ENCODE data around the gene JPT2. TPM values are rescaled to one million over a fixed set of nuclear protein-coding genes. Genes with fewer than 3 reads are reported as not detected.

Gene JPT2
- total RNA-seq, 1 donor from 2014 or later, result 26.9 TPM

GRCh38 chr16:1653023-1653422 lies 25.1 kb upstream of the JPT2 start:
- DNase-seq, result no peak

- no peak for DNase-seq
Measured at GRCh38 chr16:1654505-1655268, 23.4 kb upstream of the JPT2 start.

DNA sequence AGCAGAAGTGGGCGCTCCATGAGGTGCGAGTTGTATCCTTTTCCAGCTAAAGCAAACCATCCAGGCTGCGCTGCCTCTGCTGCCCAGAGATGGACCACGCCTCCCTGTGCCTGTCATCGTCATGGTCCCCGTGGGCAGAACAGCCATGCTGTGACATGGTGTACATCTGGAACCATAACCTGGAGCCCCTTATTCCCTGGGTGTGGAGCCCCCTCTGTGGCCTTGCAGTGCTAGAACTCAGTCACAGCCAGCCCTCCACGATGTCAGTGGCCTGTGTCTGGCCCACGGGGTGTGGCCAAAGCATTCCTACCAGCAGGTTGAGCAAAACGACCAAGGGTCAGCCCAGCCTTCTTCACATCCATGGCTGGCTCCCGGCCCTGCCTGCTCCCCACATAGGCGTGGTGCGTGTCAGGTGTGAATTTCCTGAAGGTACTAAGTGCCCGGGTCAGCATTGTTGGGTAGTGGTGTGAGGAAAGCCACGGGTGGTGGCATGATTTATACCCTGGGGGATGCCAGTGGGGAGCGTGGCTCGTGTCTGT lies 22.7 kb upstream of the JPT2 start:
- no peak for DNase-seq

DNA sequence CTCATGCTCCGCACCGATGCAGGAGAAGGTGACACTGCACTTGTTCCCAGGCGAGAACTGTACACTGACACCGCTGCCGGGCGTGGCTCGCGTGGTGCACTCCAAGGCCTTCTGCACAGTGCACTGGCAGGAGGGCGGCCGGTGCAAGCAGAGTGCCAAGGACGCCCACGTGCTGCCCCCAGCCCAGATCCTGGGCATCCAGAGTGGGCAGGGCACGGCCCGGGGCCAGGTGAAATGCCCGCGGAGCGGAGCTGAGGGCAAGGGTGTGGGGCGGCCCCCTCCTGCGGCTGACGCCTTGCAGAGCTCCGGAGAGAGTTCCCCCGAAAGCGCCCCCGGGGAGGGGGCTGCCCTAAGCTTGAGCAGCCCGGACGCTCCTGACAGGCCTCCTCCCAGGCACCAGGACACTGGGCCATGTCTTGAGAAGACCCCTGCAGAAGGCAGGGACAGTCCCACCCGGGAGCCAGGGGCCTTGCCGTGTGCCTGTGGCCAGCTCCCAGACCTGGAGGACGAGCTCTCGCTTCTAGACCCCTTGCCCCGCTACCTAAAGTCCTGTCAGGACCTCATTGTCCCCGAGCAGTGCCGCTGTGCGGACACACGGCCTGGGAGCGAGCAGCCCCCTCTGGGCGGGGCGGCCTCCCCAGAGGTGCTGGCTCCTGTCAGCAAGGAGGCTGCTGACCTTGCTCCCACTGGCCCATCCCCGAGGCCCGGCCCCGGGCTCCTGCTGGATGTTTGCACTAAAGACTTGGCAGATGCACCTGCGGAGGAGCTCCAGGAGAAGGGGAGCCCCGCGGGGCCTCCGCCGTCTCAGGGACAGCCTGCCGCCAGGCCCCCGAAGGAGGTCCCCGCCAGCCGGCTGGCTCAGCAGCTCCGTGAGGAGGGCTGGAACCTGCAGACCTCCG lies 21.9 kb upstream of the JPT2 start:
- no peak for DNase-seq

DNA sequence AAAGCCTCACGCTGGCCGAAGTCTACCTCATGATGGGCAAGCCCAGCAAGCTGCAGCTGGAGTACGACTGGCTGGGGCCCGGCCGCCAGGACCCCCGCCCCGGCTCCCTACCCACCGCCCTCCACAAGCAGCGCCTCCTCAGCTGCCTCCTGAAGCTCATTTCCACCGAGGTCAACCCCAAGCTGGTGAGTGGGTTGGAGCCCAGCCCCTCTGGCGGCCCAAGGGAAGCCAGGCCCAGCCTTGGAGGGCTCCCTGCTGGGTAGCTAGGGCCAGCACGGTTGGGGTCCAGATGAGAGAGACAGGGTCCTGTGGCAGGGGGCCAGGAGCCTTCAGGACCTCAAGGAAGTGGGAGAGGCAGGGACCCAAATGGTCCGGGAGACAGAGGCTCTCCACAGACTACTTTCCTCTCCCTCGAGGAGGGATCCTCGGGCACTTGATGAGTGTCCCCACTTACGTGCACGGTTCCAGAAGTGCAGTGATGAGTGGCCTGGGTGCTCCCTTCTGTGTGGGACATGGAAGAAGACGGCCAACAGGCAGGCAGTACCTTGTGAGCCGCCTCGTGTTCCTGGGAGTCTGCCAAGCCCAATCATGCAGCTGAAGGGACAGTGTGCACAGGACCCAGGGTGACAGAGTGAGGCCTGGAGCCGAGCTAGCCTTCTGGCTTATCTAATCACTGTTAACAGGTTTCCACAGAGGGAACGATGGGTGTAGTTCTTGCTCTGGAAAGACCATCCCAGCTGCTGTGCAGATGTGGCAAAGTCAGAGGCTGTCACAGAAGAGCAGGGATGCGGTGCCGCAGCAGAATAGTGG lies 21.1 kb upstream of the JPT2 start:
- no peak for DNase-seq

- DNase-seq, result no peak
Measured at GRCh38 chr16:1657841-1658240, 20.2 kb upstream of the JPT2 start.

GRCh38 chr16:1659031-1659430 lies 19.0 kb upstream of the JPT2 start:
- DNase-seq, result no peak

GRCh38 chr16:1661826-1662225 lies 16.3 kb upstream of the JPT2 start:
- no peak for DNase-seq

DNA sequence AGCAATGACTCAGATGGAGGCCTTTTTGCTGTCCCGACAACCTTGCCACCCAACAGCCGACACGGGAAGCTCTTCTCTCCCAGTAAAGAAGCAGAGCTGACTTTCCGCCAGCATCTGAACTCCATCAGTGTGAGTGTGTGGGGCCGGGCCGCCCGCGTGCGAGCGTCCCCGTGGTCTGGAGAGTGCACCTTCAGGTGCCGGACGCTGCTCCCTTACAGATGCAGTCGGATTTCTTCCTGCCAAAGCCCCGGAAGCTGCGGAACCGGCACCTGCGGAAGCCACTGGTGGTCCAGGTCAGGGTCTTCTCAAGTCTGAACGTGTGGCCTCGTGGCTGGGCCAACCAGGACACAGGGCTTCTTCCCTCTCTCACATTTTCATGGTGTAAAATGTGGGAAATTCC lies 15.5 kb upstream of the JPT2 start:
- no peak for DNase-seq

- no peak for DNase-seq
Measured at GRCh38 chr16:1665829-1666228, 12.2 kb upstream of the JPT2 start.

DNA sequence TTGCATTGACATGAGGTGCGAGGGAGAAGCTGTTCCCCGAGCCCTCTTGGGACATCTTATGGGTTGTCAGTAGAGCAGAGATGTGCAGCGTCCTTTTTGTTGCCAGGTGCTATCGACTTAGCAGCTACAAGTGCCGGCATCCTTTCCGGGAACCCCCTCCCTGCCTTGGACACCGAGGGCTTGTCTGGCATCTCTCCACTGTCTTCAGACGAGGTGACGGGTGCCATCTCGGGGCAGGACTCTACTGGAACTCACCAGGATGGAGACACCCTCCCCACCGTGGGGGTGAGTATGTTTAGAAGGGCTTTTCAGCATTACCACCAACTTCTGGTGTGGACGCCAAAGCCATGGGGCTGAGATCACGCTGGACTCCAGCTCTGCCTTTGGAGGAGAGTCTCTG lies 11.8 kb upstream of the JPT2 start:
- no peak for DNase-seq

- no peak for DNase-seq
Measured at GRCh38 chr16:1667271-1667670, 10.8 kb upstream of the JPT2 start.

- DNase-seq, result no peak
Measured at GRCh38 chr16:1667916-1668315, 10.2 kb upstream of the JPT2 start.

DNA sequence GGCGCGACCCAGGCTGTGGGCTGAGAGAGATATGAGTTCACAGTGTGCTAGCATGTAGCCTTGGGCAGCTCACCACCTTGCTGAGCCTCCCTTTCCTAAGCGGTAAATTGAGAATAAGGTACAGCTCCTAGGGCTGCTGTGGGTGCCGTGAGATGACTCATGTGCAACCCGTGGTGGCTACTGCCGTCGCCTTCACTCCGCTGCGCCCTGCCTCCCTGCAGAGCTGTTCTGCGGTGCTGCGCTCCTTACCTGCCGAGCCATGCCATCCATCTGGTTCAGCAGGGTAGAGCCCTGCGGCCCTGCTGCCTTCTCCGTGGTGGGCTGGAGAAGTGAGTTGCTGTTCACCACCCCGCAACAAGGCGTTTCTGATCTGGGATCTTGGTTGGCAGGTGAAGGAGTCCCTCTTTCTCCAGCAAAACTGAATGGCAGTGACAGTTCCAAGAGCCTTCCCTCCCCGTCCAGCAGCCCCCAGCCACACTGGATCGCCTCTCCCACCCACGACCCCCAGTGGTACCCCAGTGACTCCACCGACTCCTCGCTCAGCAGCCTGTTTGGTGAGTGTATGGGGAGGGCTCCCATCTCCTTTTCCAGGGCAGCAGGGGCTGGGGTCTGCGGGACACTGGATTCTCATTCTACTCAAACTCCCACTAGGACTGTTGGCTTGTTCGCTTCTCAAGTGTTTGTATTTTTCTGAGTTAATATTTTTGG lies 9.3 kb upstream of the JPT2 start:
- DNase-seq, result no peak

GRCh38 chr16:1669698-1670097 lies 8.4 kb upstream of the JPT2 start:
- no peak for DNase-seq

DNA sequence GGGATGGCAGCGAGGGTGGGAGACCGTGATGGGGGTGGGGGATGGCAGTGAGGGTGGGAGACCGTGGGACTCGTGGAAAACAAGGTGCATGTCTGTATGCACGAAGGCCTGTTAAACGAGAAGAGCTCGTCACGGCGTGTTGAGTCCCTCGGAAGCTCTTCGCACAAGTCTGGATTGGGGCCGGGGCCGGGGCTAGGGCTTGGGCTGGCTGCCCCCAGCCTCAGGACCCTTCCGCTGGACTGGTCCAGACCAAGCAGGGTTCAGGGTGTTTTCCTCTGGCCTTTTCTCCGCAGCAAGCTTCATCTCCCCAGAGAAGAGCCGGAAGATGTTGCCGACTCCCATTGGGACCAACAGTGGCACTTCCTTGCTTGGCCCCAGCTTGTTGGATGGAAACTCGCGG lies 7.7 kb upstream of the JPT2 start:
- no peak for DNase-seq

DNA sequence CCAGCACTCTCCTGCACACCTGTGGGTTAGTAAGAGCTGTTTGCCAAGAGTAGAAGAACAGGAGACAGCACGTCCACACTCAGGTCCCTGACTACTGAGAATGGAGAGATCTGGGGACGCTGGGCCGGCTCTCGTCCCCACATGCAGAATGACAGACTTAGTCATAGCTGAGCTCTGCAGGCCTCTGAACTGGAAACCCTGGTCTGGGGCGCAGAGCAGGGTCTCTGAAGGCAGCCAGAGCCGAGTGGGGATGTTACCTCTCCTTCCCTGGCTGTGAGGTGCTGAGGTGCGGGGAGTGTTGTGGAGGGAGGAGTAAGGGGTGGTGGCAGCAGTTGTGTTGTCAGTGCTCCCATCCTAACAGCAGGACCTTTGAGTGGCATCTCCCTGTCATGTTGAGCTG lies 7.2 kb upstream of the JPT2 start:
- DNase-seq, result no peak

DNA sequence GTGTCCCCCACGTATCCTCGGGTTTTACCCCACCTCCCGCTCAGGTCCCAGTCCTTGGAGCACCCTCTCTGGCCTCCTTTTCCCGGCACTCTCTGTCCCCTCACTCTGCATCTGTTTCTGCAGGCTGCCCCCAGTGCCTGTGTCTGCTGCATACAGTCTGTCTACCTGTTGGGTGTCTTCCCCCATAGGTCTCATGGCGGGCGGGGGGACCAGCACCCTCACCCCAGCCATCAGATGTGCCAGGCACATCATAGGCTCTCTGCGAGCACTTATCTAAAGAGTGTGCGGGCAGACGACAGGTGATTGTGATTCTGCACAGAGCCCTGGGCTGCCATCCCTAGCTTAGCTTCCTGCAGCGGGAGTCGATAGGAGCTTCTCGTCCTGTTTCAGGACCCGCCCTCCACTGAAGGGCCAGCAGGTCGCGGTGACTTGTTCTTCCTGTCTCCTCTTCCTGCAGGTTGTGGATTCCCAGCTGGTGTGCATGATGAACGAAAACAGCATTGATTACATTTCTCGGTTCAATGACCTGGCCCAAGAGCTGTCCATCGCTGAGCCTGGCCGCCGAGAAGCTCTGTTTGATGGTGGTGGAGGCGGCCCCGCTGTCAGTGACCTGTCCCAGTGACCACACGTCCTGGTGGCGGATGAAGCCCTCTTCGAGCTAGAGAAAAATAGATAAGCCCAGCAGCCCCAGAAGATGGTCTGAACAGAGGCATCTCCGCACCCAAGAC lies 4.5 kb upstream of the JPT2 start:
- no peak for DNase-seq

- no peak for DNase-seq
Measured at GRCh38 chr16:1674306-1674705, 3.8 kb upstream of the JPT2 start.

- DNase-seq, result no peak
Measured at GRCh38 chr16:1674751-1675664, 3.1 kb upstream of the JPT2 start.

Data from skin of body (tissue), 2 donors.